IMR-90 (cell line): ENCODE data around the gene PATJ. TPM values are rescaled to one million over a fixed set of nuclear protein-coding genes. Genes with fewer than 3 reads are reported as not detected.
"Not testable (repeated sequence)": the region's sequence is repeated elsewhere in the genome, so short reads cannot be mapped to it uniquely, and the experiment has no call there.

Experiments used
- ATAC-seq: fragments of 200-7000 bp; cut with Tn5 transposase; 2 replicates; pipeline ENCODE4 v1.9.1; 2020; ENCODE audit warnings: low read depth, mild to moderate bottlenecking, moderate library complexity
- BruUV-seq: library from RNA; stranded (reverse); fragments of 400-500 nt; replicated peaks from 2 replicates; lab custom pipeline; 2021; lab: Mats Ljungman, UMichigan
- CTCF ChIA-PET: fragments of 300-600 bp; formaldehyde crosslinking; extraction: SDS; loops from one replicate; lab custom pipeline; 2021; ENCODE audit warnings: antibody characterized with exemption; lab: Yijun Ruan, JAX
- POLR2A ChIA-PET: fragments of 300-600 bp; sonication (Branson Sonifier 250); formaldehyde crosslinking; loops from one replicate; lab custom pipeline; 2022; ENCODE audit warnings: antibody characterized with exemption; ENCODE audit not compliant: unreplicated experiment; lab: Charles Lee
- DNase-seq: peaks from one replicate; pipeline ENCODE4 v3.0.0; 2013
- H2AFZ ChIP-seq: replicated peaks from 2 replicates; pipeline ENCODE3; 2013; ENCODE audit warnings: low read length, mild to moderate bottlenecking; ENCODE audit not compliant: poor library complexity
- H2AK5ac ChIP-seq: 2 replicates; pipeline ENCODE4 v1.6.1; 2013; ENCODE audit warnings: low read depth, low read length, inconsistent platforms
- H2AK9ac ChIP-seq: replicated peaks from 2 replicates; pipeline ENCODE3; 2013; ENCODE audit warnings: mild to moderate bottlenecking, low read depth, low read length, moderate library complexity; ENCODE audit not compliant: poor library complexity
- H2BK120ac ChIP-seq: 2 replicates; pipeline ENCODE4 v1.6.1; 2013; ENCODE audit warnings: low read depth, low read length, inconsistent platforms
- H2BK15ac ChIP-seq: 3 replicates; pipeline ENCODE4 v1.6.1; 2013; ENCODE audit warnings: low read depth, low read length, inconsistent platforms
- H2BK20ac ChIP-seq: 2 replicates; pipeline ENCODE4 v1.6.1; 2013; ENCODE audit warnings: low read depth, mild to moderate bottlenecking, inconsistent platforms, low read length, moderate library complexity
- H2BK5ac ChIP-seq: 2 replicates; pipeline ENCODE4 v1.6.1; 2013; ENCODE audit warnings: mild to moderate bottlenecking, low read depth, low read length, inconsistent platforms; ENCODE audit not compliant: poor library complexity, severe bottlenecking
- H3K14ac ChIP-seq: replicated peaks from 2 replicates; pipeline ENCODE4 v1.6.1; 2013; ENCODE audit warnings: low read depth, low read length, inconsistent platforms
- H3K18ac ChIP-seq: 2 replicates; pipeline ENCODE4 v1.6.1; 2013; ENCODE audit warnings: low read depth, low read length, control low read depth
- H3K23ac ChIP-seq: 2 replicates; pipeline ENCODE4 v1.6.1; 2013; ENCODE audit warnings: low read depth, low read length, inconsistent platforms
- H3K27ac ChIP-seq: 2 replicates; pipeline ENCODE4 v1.5.1; 2013; ENCODE audit warnings: mild to moderate bottlenecking, control low read depth, low read length; ENCODE audit not compliant: insufficient read depth
- H3K27me3 ChIP-seq: 2 replicates; pipeline ENCODE4 v1.6.1; 2013; ENCODE audit warnings: low read length; ENCODE audit not compliant: control insufficient read depth, insufficient read depth
- H3K36me3 ChIP-seq: 2 replicates; pipeline ENCODE4 v1.6.1; 2013; ENCODE audit warnings: low read length, mixed read lengths; ENCODE audit not compliant: control insufficient read depth, insufficient read depth
- H3K4ac ChIP-seq: 2 replicates; pipeline ENCODE4 v1.6.1; 2013; ENCODE audit warnings: low read depth, low read length, inconsistent platforms
- H3K4me1 ChIP-seq: 2 replicates; pipeline ENCODE4 v1.6.1; 2013; ENCODE audit warnings: low read length, mixed read lengths; ENCODE audit not compliant: control insufficient read depth, insufficient read depth
- H3K4me2 ChIP-seq: 2 replicates; pipeline ENCODE4 v1.6.1; 2013; ENCODE audit warnings: low read depth, mild to moderate bottlenecking, control low read depth, low read length, moderate library complexity
- H3K4me3 ChIP-seq: 2 replicates; pipeline ENCODE4 v1.5.1; 2013; ENCODE audit warnings: low read depth, mild to moderate bottlenecking, control low read depth, low read length, moderate library complexity; ENCODE audit not compliant: insufficient read depth
- H3K56ac ChIP-seq: 2 replicates; pipeline ENCODE4 v1.6.1; 2013; ENCODE audit warnings: low read length, inconsistent platforms; ENCODE audit not compliant: insufficient read depth; ENCODE audit errors: extremely low read depth
- H3K79me1 ChIP-seq, 2 experiments: 2 replicates each; pipeline ENCODE4 v1.6.1; 2013; ENCODE audit warnings: low read length in 2 of 2, inconsistent platforms in 1 of 2, low read depth in 1 of 2
- H3K9ac ChIP-seq: 2 replicates; pipeline ENCODE4 v1.6.1; 2013; ENCODE audit warnings: low read depth, low read length, control low read depth
- H3K9me1 ChIP-seq: 2 replicates; pipeline ENCODE4 v1.6.1; 2013; ENCODE audit warnings: low read length, inconsistent platforms; ENCODE audit not compliant: insufficient read depth
- H3K9me3 ChIP-seq: 2 replicates; pipeline ENCODE4 v1.6.1; 2013; ENCODE audit warnings: low read length; ENCODE audit not compliant: control insufficient read depth, insufficient read depth
- H4K20me1 ChIP-seq: 2 replicates; pipeline ENCODE4 v1.6.1; 2013; ENCODE audit warnings: low read length, inconsistent platforms; ENCODE audit not compliant: insufficient read depth
- H4K5ac ChIP-seq: 2 replicates; pipeline ENCODE4 v1.6.1; 2013; ENCODE audit warnings: mild to moderate bottlenecking, low read depth, low read length, control low read depth
- H4K8ac ChIP-seq, 2 experiments: 2 replicates each; pipeline ENCODE4 v1.6.1; 2013; ENCODE audit warnings: low read depth in 2 of 2, low read length in 2 of 2, control low read depth in 1 of 2, inconsistent platforms in 1 of 2
- H4K91ac ChIP-seq: 2 replicates; pipeline ENCODE4 v1.6.1; 2013; ENCODE audit warnings: low read depth, low read length, inconsistent platforms; ENCODE audit not compliant: insufficient read depth
- USF2 ChIP-seq: fragments of 150-350 bp; IDR thresholded peaks from 2 replicates; pipeline ENCODE4 v1.6.1; 2017; ENCODE audit warnings: mild to moderate bottlenecking, antibody characterized with exemption, low read length, low read depth
- WGBS, 2 experiments: methylation state at CpG; one replicate each; pipeline versions ENCODE4 v1.1.5 to v1.1.7; 2013; ENCODE audit warnings: missing lambda C conversion rate in 2 of 2; ENCODE audit not compliant: insufficient read length in 1 of 2; ENCODE audit errors: extremely low coverage in 2 of 2; 5-methylcytosine and 5-hydroxymethylcytosine counted together
- dilution Hi-C: fragments of 300-500 bp; cut with HindIII; formaldehyde crosslinking; loops from one replicate; pipeline ENCODE4 v1.14.3; 2018; ENCODE audit warnings: low sequenced_read_pairs; ENCODE audit not compliant: unreplicated experiment
- in situ Hi-C: fragments of 300-500 bp; cut with MboI; formaldehyde crosslinking; loops from 3 replicates; pipeline ENCODE4 v1.14.3; 2019; ENCODE audit warnings: low sequenced_read_pairs, inconsistent platforms, mixed read lengths
- intact Hi-C: fragments of 100-400 bp; cut with micrococcal nuclease; formaldehyde crosslinking; loops from 2 replicates; pipeline ENCODE4 v1.10.0; 2022
- polyA plus RNA-seq, 3 experiments: library from polyadenylated mRNA; depleted of rRNA; stranded (reverse); fragments of >200 nt; gene quantifications; 2 replicates each; pipeline ENCODE4 v1.2.3, GENCODE V29; 2012; ENCODE audit warnings: low replicate concordance in 1 of 3
- total RNA-seq: library from RNA; depleted of rRNA; stranded (reverse); fragments of >200 nt; gene quantifications from 2 replicates; pipeline ENCODE4 v1.2.3, GENCODE V29; 2012

PATJ gene
- total and polyA plus RNA-seq, 2 of the 4 experiments (the other 2 are of a cell fraction), result 2.0 to 3.4 TPM

GRCh38 chr1:62218604-62219003 is 476.3 kb downstream of the PATJ start (continued):
- no peak for TF ChIP-seq USF2

- H2AK5ac ChIP-seq, H3K56ac ChIP-seq, H3K4me2 ChIP-seq, H3K36me3 ChIP-seq, H4K91ac ChIP-seq, H2AFZ ChIP-seq, H2BK20ac ChIP-seq, H4K20me1 ChIP-seq, H3K4me1 ChIP-seq, H4K5ac ChIP-seq, dilution Hi-C loops, H3K4ac ChIP-seq, H3K4me3 ChIP-seq, H3K23ac ChIP-seq, H3K79me1 ChIP-seq, CTCF ChIA-PET, H2BK120ac ChIP-seq, H3K14ac ChIP-seq, H2BK15ac ChIP-seq, H4K8ac ChIP-seq, DNase-seq, in situ Hi-C loops, H3K9me3 ChIP-seq, POLR2A ChIA-PET, H3K9ac ChIP-seq, H2BK5ac ChIP-seq, BruUV-seq, H3K27ac ChIP-seq, ATAC-seq, H3K9me1 ChIP-seq, H3K27me3 ChIP-seq, intact Hi-C loops, H2AK9ac ChIP-seq, H3K18ac ChIP-seq: not testable (repeated sequence)
- no CpG with 5 or more reads among the region's 9 CpGs for WGBS, 2 experiments
Measured at GRCh38 chr1:62220456-62220855, 478.2 kb downstream of the PATJ start.
